ENCODE results near the gene MBLAC1.

The MBLAC1 gene

GRCh38 chr7:100163006-100163531, 36.3 kb downstream of the MBLAC1 start:
- no peak for ATAC-seq
- TF ChIP-seq OSR1 (CRISPR knock-in tag; IDR thresholded peaks at IDR 0.05) (no peak), TSHZ2 (CRISPR knock-in tag; IDR thresholded peaks at IDR 0.05) (no peak), ZNF70 (CRISPR knock-in tag; IDR thresholded peaks at IDR 0.05) (no peak), TCF4 (CRISPR knock-in tag; IDR thresholded peaks at IDR 0.05; ENCODE audit: borderline replicate concordance) (no peak), TOX (CRISPR knock-in tag; IDR thresholded peaks at IDR 0.05; ENCODE audit: borderline replicate concordance) (no peak), POU6F1 (CRISPR knock-in tag; IDR thresholded peaks at IDR 0.05; ENCODE audit: borderline replicate concordance, low read depth) (no peak), ARNTL (CRISPR knock-in tag; IDR thresholded peaks at IDR 0.05; ENCODE audit: borderline replicate concordance, low read depth) (no peak), ISL1 (CRISPR knock-in tag; IDR thresholded peaks at IDR 0.05) (no peak)

- TF ChIP-seq ZNF8 (CRISPR knock-in tag; IDR thresholded peaks at IDR 0.05) (no peak), OSR1 (CRISPR knock-in tag; IDR thresholded peaks at IDR 0.05) (no peak), ESRRG (CRISPR knock-in tag; IDR thresholded peaks at IDR 0.05) (no peak), ZFP30 (CRISPR knock-in tag; IDR thresholded peaks at IDR 0.05) (no peak), ZNF70 (CRISPR knock-in tag; IDR thresholded peaks at IDR 0.05) (no peak), CSRNP3 (CRISPR knock-in tag; IDR thresholded peaks at IDR 0.05) (no peak), TCF4 (CRISPR knock-in tag; IDR thresholded peaks at IDR 0.05; ENCODE audit: borderline replicate concordance) (no peak), ZFP3 (CRISPR knock-in tag; IDR thresholded peaks at IDR 0.05) (no peak)
- no peak for ATAC-seq
These were observed 37.1 kb downstream of the MBLAC1 start for GRCh38 chr7:100163871-100164270.

- no peak for ATAC-seq
- no peak for TF ChIP-seq OSR1 (CRISPR knock-in tag; IDR thresholded peaks at IDR 0.05)
- no peak for TF ChIP-seq ISL1 (CRISPR knock-in tag; IDR thresholded peaks at IDR 0.05)
- no peak for TF ChIP-seq TOX (CRISPR knock-in tag; IDR thresholded peaks at IDR 0.05; ENCODE audit: borderline replicate concordance)
- TF ChIP-seq ZNF565 (CRISPR knock-in tag; conservative IDR thresholded peaks at IDR 0.05; ENCODE audit: low read depth), result no peak
- no peak for TF ChIP-seq ZC3H10 (CRISPR knock-in tag; IDR thresholded peaks at IDR 0.05)
- no peak for TF ChIP-seq BACH2 (CRISPR knock-in tag; IDR thresholded peaks at IDR 0.05; ENCODE audit: borderline replicate concordance)
- no peak for TF ChIP-seq TCF4 (CRISPR knock-in tag; IDR thresholded peaks at IDR 0.05; ENCODE audit: borderline replicate concordance)
- TF ChIP-seq CSDC2 (CRISPR knock-in tag; IDR thresholded peaks at IDR 0.05), result no peak
- no peak for TF ChIP-seq SNAI2 (CRISPR knock-in tag; IDR thresholded peaks at IDR 0.05)
- no peak for TF ChIP-seq CSRNP3 (CRISPR knock-in tag; IDR thresholded peaks at IDR 0.05)
- no peak for TF ChIP-seq GLIS3 (CRISPR knock-in tag; IDR thresholded peaks at IDR 0.05)
- TF ChIP-seq TSHZ2 (CRISPR knock-in tag; IDR thresholded peaks at IDR 0.05), result no peak
- no peak for TF ChIP-seq ARNTL (CRISPR knock-in tag; IDR thresholded peaks at IDR 0.05; ENCODE audit: borderline replicate concordance, low read depth)
These were observed 39.7 kb downstream of the MBLAC1 start for GRCh38 chr7:100166317-100166940.

All from SK-N-SH treated with all-trans-retinoic acid at 6 μM for 48 hours (cell line).